Testis (tissue), 2 donors: ENCODE measurements around the gene DHRS7B.

Experiments used
- POLR2A ChIP-seq: fragments of 450-650 bp; IDR thresholded peaks from one replicate; pipeline ENCODE4 v1.6.1; 2017; ENCODE audit warnings: antibody characterized with exemption, mild to moderate bottlenecking, moderate library complexity
- TF ChIP-seq, protein P1 (sequence below), 3 experiments: fragments of 450-650 bp in 2 of 3; fragments of 200-600 bp in 1 of 3; sonication (generic) in 1 of 3; IDR thresholded peaks; one replicate each; pipeline ENCODE4 v1.5.1; 2016 to 2019; ENCODE audit warnings: antibody characterized with exemption in 3 of 3, mild to moderate bottlenecking in 2 of 3, moderate library complexity in 1 of 3

DNA sequence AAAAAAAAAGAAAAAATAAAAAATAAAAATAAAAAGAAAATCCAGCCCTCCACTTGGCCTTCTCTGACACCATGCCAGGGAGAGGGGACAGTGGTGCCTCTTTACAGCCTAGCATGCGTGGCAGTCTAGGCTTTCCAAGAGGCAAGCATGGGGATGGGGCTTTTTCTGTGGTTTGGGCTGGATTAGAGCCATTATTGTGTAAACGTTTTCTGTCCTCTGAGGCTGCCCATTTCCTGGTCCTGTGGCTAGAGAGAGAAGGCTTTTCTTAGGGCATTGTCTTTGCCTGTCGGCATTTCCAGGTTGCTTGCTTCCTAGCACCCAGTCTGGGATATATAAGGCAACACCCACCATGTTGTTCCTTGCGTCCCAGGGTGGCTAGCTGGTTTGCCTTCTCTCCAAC lies 2.7 kb upstream of the DHRS7B start:
- TF ChIP-seq, protein P1, sequence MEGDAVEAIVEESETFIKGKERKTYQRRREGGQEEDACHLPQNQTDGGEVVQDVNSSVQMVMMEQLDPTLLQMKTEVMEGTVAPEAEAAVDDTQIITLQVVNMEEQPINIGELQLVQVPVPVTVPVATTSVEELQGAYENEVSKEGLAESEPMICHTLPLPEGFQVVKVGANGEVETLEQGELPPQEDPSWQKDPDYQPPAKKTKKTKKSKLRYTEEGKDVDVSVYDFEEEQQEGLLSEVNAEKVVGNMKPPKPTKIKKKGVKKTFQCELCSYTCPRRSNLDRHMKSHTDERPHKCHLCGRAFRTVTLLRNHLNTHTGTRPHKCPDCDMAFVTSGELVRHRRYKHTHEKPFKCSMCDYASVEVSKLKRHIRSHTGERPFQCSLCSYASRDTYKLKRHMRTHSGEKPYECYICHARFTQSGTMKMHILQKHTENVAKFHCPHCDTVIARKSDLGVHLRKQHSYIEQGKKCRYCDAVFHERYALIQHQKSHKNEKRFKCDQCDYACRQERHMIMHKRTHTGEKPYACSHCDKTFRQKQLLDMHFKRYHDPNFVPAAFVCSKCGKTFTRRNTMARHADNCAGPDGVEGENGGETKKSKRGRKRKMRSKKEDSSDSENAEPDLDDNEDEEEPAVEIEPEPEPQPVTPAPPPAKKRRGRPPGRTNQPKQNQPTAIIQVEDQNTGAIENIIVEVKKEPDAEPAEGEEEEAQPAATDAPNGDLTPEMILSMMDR (IDR thresholded peaks at IDR 0.05), result no peak
- TF ChIP-seq POLR2A, result no peak
